ENCODE measurements around the gene SYTL1.

Gene SYTL1

GRCh38 chr1:27321813-27322568, 19.8 kb upstream of the SYTL1 start, which contains the start of gene TMEM222:
TSS of gene TMEM222 (plus strand) at chr1:27322163. CDS start at chr1:27322198, 35 bp downstream.
- peak; percentile 96 for DNase-seq

GRCh38 chr1:27322569-27323240, 19.1 kb upstream of the SYTL1 start:
- peak; percentile 58 for DNase-seq

GRCh38 chr1:27325286-27325685, 16.5 kb upstream of the SYTL1 start:
- DNase-seq: no peak

- no peak for DNase-seq
These were observed 13.9 kb upstream of the SYTL1 start for GRCh38 chr1:27327964-27328363.

- no peak for DNase-seq
These were observed 11.0 kb upstream of the SYTL1 start for GRCh38 chr1:27330786-27331185.

GRCh38 chr1:27331426-27331825, 10.4 kb upstream of the SYTL1 start:
- DNase-seq: no peak

GRCh38 chr1:27331922-27332321, 9.9 kb upstream of the SYTL1 start:
- no peak for DNase-seq

GRCh38 chr1:27332536-27333281, 9.1 kb upstream of the SYTL1 start:
- peak; percentile 59 for DNase-seq

GRCh38 chr1:27333717-27334279, 8.0 kb upstream of the SYTL1 start:
- no peak for DNase-seq

- DNase-seq: no peak
These were observed 6.1 kb upstream of the SYTL1 start for GRCh38 chr1:27335506-27336422.

- DNase-seq: no peak
These were observed 5.1 kb upstream of the SYTL1 start for GRCh38 chr1:27336756-27337155.

- no peak for DNase-seq
These were observed 3.1 kb upstream of the SYTL1 start for GRCh38 chr1:27338751-27339150.

- DNase-seq: no peak
These were observed 2.6 kb upstream of the SYTL1 start for GRCh38 chr1:27339213-27339612.

GRCh38 chr1:27342391-27342777, 562 bp downstream of the SYTL1 start:
- DNase-seq: no peak

- DNase-seq: peak; percentile 49
These were observed 1.2 kb downstream of the SYTL1 start for GRCh38 chr1:27342778-27343638.

GRCh38 chr1:27343639-27344025, 1.8 kb downstream of the SYTL1 start:
- no peak for DNase-seq

GRCh38 chr1:27345272-27345671, 3.5 kb downstream of the SYTL1 start:
- DNase-seq: no peak

- DNase-seq: no peak
These were observed 4.5 kb downstream of the SYTL1 start for GRCh38 chr1:27346357-27346756.

- DNase-seq: no peak
These were observed 5.3 kb downstream of the SYTL1 start for GRCh38 chr1:27346991-27347624.

GRCh38 chr1:27348861-27349783, 7.3 kb downstream of the SYTL1 start:
- no peak for DNase-seq
